Thyroid gland (tissue), 4 donors: ENCODE data around the gene FGF5. TPM values are rescaled to one million over a fixed set of nuclear protein-coding genes. Genes with fewer than 3 reads are reported as not detected.

ENCODE experiments used
- DNase-seq, 2 donors: peaks; one replicate each; pipeline ENCODE4 v3.0.0-alpha.2; 2019
- H3K27ac ChIP-seq, 3 donors: fragments of 200-600 bp; sonication (generic); 1 replicate in 2 of 3; 2 replicates in 1 of 3; pipeline ENCODE4 v1.5.1; 2016 to 2019; ENCODE audit warnings: mild to moderate bottlenecking in 1 of 3, moderate library complexity in 1 of 3
- H3K27me3 ChIP-seq: fragments of 200-600 bp; sonication (generic); one replicate; pipeline ENCODE4 v1.5.1; 2019
- H3K36me3 ChIP-seq, 2 donors: fragments of 200-600 bp; sonication (generic); one replicate each; pipeline ENCODE4 v1.5.1; 2016 to 2019
- H3K4me1 ChIP-seq, 2 donors: fragments of 200-600 bp; sonication (generic); one replicate each; pipeline ENCODE4 v1.5.1; 2017 to 2019
- H3K4me3 ChIP-seq, 3 donors: fragments of 200-600 bp; sonication (generic); replicated peaks in 1 of 3; 1 replicate in 2 of 3; 2 replicates in 1 of 3; pipeline ENCODE4 v1.5.1; 2016; ENCODE audit warnings: mild to moderate bottlenecking in 1 of 3
- H3K9me3 ChIP-seq: fragments of 200-600 bp; sonication (generic); one replicate; pipeline ENCODE4 v1.5.1; 2017
- CTCF ChIP-seq, 6 experiments: fragments of 200-600 bp in 3 of 6; fragments of 450-650 bp in 3 of 6; sonication (generic) in 3 of 6; IDR thresholded peaks; one replicate each; pipeline ENCODE4 v1.5.1; 2016 to 2019; ENCODE audit warnings: antibody characterized with exemption in 6 of 6, mild to moderate bottlenecking in 2 of 6, inconsistent platforms in 1 of 6, moderate library complexity in 1 of 6
- POLR2A ChIP-seq, 2 donors: fragments of 450-650 bp; IDR thresholded peaks; one replicate each; pipeline ENCODE4 v1.6.1; 2017; ENCODE audit warnings: antibody characterized with exemption in 2 of 2, mild to moderate bottlenecking in 2 of 2, moderate library complexity in 1 of 2
- WGBS, 2 donors: methylation state at CpG; one replicate each; pipeline ENCODE4 v1.1.5; 2017; 5-methylcytosine and 5-hydroxymethylcytosine counted together
- intact Hi-C: fragments of 100-400 bp; cut with DNase I; formaldehyde crosslinking; loops from one replicate; pipeline ENCODE4 v1.15.1; 2023
- total RNA-seq, 4 donors: library from RNA; depleted of rRNA; stranded (reverse); fragments of >200 nt; gene quantifications; one replicate each; pipeline ENCODE4 v1.2.3, GENCODE V29; 2016

FGF5 gene
- total RNA-seq, 4 donors from 2014 or later: not detected

- TF ChIP-seq POLR2A (IDR thresholded peaks at IDR 0.05): peak in 1 of 2 donors; percentile 13
- TF ChIP-seq CTCF (IDR thresholded peaks at IDR 0.05): peak in 5 of 6 experiments; percentile 10 to 67 (median 53)
- no peaks in the 10 kb centered on the region for H3K9me3 ChIP-seq
- H3K4me1 ChIP-seq: no peaks in the 10 kb centered on the region
- intact Hi-C loops: no loop called here
- no peak within 1 kb of the TSS for H3K27ac ChIP-seq
- DNase-seq: peak; percentile 91 to 93
- no peaks in the 10 kb centered on the region for H3K36me3 ChIP-seq
- H3K27me3 ChIP-seq: no peaks in the 10 kb centered on the region
- H3K4me3 ChIP-seq: peak within 1 kb of the TSS; percentile 16 to 79 (median 40)
- 0 to 1% methylated on average over 15 to 44 of the region's 49 CpGs for WGBS, 2 donors
These were observed 69.3 kb downstream of the FGF5 start, which contains the start of gene CFAP299 for GRCh38 chr4:80335554-80336358. Gene CFAP299 (plus strand): TSS chr4:80335730.

GRCh38 chr4:80336582-80336981 is 70.1 kb downstream of the FGF5 start:
- 7 to 19% methylated on average over 10 of the region's 10 CpGs for WGBS, 2 donors
- Histone ChIP-seq H3K27ac (no peak overlapping the region), H3K36me3 (no peaks in the 10 kb centered on the region), H3K4me3 (peak overlapping the region in 2 of 3 donors; percentile 16 to 40), H3K27me3 (no peaks in the 10 kb centered on the region), H3K9me3 (no peaks in the 10 kb centered on the region), H3K4me1 (no peaks in the 10 kb centered on the region)
- peak; percentile 46 to 51 for DNase-seq
- intact Hi-C loops: no loop called here
- TF ChIP-seq CTCF (IDR thresholded peaks at IDR 0.05) (peak in 3 of 6 experiments; percentile 33 to 41 (median 40)), POLR2A (IDR thresholded peaks at IDR 0.05) (no peak)

- no peak overlapping the region for H3K4me3 ChIP-seq
- H3K36me3 ChIP-seq: no peaks in the 10 kb centered on the region
- no peak overlapping the region for H3K27ac ChIP-seq
- TF ChIP-seq POLR2A (IDR thresholded peaks at IDR 0.05) (no peak), CTCF (IDR thresholded peaks at IDR 0.05) (no peak)
- 52 to 68% methylated on average over 2 of the region's 2 CpGs for WGBS, 2 donors
- intact Hi-C loops: no loop called here
- H3K4me1 ChIP-seq: no peaks in the 10 kb centered on the region
- no peaks in the 10 kb centered on the region for H3K27me3 ChIP-seq
- DNase-seq: no peak
- no peaks in the 10 kb centered on the region for H3K9me3 ChIP-seq
These were observed 73.6 kb downstream of the FGF5 start for GRCh38 chr4:80340036-80340435.

Other genes with a start within 250 kb of the FGF5 start
- 10 to 100 TPM; 21.2 to 46.1 (median 24.3) TPM for gene ANTXR2, start 193.4 kb upstream of the FGF5 start, total RNA-seq
- 1 to 10 TPM; 1.3 to 5.4 (median 2.4) TPM for gene PRDM8, start 69.2 kb upstream of the FGF5 start, total RNA-seq
- 1 to 10 TPM in 3 of 4 donors, not detected in 1; 1.3 to 2.8 (median 2.7) TPM for gene CFAP299, start 69.1 kb downstream of the FGF5 start, total RNA-seq